Measurements from ENCODE around the gene ALDH2. TPM values are rescaled to one million over a fixed set of nuclear protein-coding genes. Genes with fewer than 3 reads are reported as not detected.
A peak's percentile ranks its signal among the peaks of the same experiment; 100 is the strongest.

Gene ALDH2
- total and polyA plus RNA-seq, 9 of the 15 experiments (the other 6 are each of a cell fraction or from before 2014, with no cell fraction given), result 1.9 to 22.5 (median 12.2) TPM

DNA sequence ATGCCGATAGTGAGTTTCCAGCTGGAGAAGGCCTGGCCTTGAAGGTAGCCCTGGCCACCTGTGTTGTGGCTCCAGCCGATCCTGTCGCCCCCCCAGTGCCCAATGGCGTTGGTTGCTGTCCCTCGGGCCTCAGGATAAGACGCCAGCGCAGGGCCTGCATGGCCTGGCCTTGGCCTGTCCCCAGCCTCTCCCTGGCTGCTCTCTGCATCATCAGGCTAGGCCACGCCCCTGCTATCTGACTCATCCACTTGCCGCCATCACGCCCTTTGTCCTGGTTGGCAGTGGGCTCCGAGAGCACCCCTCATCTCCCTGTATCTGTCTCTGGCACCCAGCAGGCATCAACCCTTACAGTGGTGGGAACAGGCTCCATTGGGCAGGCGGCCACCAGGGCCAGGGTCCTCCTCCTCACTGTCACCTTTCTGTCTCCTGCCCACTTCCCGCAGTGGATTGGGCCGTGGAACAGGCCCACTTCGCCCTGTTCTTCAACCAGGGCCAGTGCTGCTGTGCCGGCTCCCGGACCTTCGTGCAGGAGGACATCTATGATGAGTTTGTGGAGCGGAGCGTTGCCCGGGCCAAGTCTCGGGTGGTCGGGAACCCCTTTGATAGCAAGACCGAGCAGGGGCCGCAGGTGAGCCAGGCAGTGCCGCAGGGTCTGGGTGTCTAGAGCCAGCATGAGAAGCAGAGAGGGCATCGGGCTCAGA is 25.6 kb downstream of the ALDH2 start (continued):
- TF ChIP-seq, protein P1, sequence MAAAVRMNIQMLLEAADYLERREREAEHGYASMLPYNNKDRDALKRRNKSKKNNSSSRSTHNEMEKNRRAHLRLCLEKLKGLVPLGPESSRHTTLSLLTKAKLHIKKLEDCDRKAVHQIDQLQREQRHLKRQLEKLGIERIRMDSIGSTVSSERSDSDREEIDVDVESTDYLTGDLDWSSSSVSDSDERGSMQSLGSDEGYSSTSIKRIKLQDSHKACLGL (CRISPR knock-in tag; IDR thresholded peaks at IDR 0.05; ENCODE audit: borderline replicate concordance, poor library complexity, severe bottlenecking), result no peak
- no peak for TF ChIP-seq ZNF76 (CRISPR knock-in tag; IDR thresholded peaks at IDR 0.05; ENCODE audit: borderline replicate concordance)
- TF ChIP-seq, protein P2, sequence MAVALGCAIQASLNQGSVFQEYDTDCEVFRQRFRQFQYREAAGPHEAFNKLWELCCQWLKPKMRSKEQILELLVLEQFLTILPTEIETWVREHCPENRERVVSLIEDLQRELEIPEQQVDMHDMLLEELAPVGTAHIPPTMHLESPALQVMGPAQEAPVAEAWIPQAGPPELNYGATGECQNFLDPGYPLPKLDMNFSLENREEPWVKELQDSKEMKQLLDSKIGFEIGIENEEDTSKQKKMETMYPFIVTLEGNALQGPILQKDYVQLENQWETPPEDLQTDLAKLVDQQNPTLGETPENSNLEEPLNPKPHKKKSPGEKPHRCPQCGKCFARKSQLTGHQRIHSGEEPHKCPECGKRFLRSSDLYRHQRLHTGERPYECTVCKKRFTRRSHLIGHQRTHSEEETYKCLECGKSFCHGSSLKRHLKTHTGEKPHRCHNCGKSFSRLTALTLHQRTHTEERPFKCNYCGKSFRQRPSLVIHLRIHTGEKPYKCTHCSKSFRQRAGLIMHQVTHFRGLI (CRISPR knock-in tag; IDR thresholded peaks at IDR 0.05), result no peak
- TF ChIP-seq, protein P3, sequence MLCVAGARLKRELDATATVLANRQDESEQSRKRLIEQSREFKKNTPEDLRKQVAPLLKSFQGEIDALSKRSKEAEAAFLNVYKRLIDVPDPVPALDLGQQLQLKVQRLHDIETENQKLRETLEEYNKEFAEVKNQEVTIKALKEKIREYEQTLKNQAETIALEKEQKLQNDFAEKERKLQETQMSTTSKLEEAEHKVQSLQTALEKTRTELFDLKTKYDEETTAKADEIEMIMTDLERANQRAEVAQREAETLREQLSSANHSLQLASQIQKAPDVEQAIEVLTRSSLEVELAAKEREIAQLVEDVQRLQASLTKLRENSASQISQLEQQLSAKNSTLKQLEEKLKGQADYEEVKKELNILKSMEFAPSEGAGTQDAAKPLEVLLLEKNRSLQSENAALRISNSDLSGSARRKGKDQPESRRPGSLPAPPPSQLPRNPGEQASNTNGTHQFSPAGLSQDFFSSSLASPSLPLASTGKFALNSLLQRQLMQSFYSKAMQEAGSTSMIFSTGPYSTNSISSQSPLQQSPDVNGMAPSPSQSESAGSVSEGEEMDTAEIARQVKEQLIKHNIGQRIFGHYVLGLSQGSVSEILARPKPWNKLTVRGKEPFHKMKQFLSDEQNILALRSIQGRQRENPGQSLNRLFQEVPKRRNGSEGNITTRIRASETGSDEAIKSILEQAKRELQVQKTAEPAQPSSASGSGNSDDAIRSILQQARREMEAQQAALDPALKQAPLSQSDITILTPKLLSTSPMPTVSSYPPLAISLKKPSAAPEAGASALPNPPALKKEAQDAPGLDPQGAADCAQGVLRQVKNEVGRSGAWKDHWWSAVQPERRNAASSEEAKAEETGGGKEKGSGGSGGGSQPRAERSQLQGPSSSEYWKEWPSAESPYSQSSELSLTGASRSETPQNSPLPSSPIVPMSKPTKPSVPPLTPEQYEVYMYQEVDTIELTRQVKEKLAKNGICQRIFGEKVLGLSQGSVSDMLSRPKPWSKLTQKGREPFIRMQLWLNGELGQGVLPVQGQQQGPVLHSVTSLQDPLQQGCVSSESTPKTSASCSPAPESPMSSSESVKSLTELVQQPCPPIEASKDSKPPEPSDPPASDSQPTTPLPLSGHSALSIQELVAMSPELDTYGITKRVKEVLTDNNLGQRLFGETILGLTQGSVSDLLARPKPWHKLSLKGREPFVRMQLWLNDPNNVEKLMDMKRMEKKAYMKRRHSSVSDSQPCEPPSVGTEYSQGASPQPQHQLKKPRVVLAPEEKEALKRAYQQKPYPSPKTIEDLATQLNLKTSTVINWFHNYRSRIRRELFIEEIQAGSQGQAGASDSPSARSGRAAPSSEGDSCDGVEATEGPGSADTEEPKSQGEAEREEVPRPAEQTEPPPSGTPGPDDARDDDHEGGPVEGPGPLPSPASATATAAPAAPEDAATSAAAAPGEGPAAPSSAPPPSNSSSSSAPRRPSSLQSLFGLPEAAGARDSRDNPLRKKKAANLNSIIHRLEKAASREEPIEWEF (CRISPR knock-in tag; IDR thresholded peaks at IDR 0.05), result no peak
- TF ChIP-seq HNRNPK (IDR thresholded peaks at IDR 0.05; ENCODE audit: low read depth, low read length, poor library complexity, severe bottlenecking), result no peak
- TF ChIP-seq PYGO2 (tag; IDR thresholded peaks at IDR 0.05), result no peak
- no peak for TF ChIP-seq OTX1 (CRISPR knock-in tag; IDR thresholded peaks at IDR 0.05)
- no peak for TF ChIP-seq CEBPB (tag; IDR thresholded peaks at IDR 0.05)
- TF ChIP-seq HDAC8 (tag; IDR thresholded peaks at IDR 0.05), result no peak
- TF ChIP-seq ZNF24 (IDR thresholded peaks at IDR 0.05), result no peak
- TF ChIP-seq JUND (IDR thresholded peaks at IDR 0.05; ENCODE audit: borderline replicate concordance, low read depth, low read length), result peak; percentile 74
- peak; percentile 64; the same call in 1 of the 3 replicates for TF ChIP-seq JUND (tag; IDR thresholded peaks at IDR 0.05; ENCODE audit: borderline replicate concordance, low read depth, low read length)
- TF ChIP-seq, protein P4, sequence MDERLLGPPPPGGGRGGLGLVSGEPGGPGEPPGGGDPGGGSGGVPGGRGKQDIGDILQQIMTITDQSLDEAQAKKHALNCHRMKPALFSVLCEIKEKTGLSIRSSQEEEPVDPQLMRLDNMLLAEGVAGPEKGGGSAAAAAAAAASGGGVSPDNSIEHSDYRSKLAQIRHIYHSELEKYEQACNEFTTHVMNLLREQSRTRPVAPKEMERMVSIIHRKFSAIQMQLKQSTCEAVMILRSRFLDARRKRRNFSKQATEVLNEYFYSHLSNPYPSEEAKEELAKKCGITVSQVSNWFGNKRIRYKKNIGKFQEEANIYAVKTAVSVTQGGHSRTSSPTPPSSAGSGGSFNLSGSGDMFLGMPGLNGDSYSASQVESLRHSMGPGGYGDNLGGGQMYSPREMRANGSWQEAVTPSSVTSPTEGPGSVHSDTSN (CRISPR knock-in tag; IDR thresholded peaks at IDR 0.05; ENCODE audit: low read depth), result no peak
- TF ChIP-seq, protein P4 (tag; conservative IDR thresholded peaks at IDR 0.05; ENCODE audit: low read depth), result no peak
- no peak for TF ChIP-seq SIX5 (IDR thresholded peaks at IDR 0.05; ENCODE audit: borderline replicate concordance in 1 of 2, insufficient read depth in 1 of 2, low read depth in 1 of 2, low read length in 2 of 2)
- no peak for TF ChIP-seq ZNF644 (tag; IDR thresholded peaks at IDR 0.05; ENCODE audit: low read depth)
- TF ChIP-seq ZNF57 (CRISPR knock-in tag; IDR thresholded peaks at IDR 0.05), result no peak
- no peak for TF ChIP-seq ZNF79 (CRISPR knock-in tag; IDR thresholded peaks at IDR 0.05; ENCODE audit: low read depth)

Data from K562 (cell line).